Measurements from ENCODE around the gene PROKR1.
"Not testable (repeated sequence)": the region's sequence is repeated elsewhere in the genome, so short reads cannot be mapped to it uniquely, and the experiment has no call there.

PROKR1 gene

GRCh38 chr2:68658266-68658665 lies 14.9 kb downstream of the PROKR1 start:
- DNase-seq (ENCODE audit: low read depth in 3 of 3): no peak

GRCh38 chr2:68659081-68659480 lies 15.7 kb downstream of the PROKR1 start:
- no peak for DNase-seq (ENCODE audit: low read depth in 3 of 3)

- DNase-seq (ENCODE audit: low read depth in 3 of 3): no peak
These were observed 17.3 kb downstream of the PROKR1 start for GRCh38 chr2:68660658-68661057.

- no peak for DNase-seq (ENCODE audit: low read depth in 3 of 3)
These were observed 19.1 kb downstream of the PROKR1 start for GRCh38 chr2:68662466-68662865.

- no peak for DNase-seq (ENCODE audit: low read depth in 3 of 3)
These were observed 20.2 kb downstream of the PROKR1 start for GRCh38 chr2:68663371-68664156.

- no peak for DNase-seq (ENCODE audit: low read depth in 3 of 3)
These were observed 24.0 kb downstream of the PROKR1 start for GRCh38 chr2:68667371-68667770.

- DNase-seq (ENCODE audit: low read depth in 3 of 3): no peak
These were observed 26.3 kb downstream of the PROKR1 start for GRCh38 chr2:68669651-68670050.

GRCh38 chr2:68671961-68672360 lies 28.6 kb downstream of the PROKR1 start:
- DNase-seq (ENCODE audit: low read depth in 3 of 3): no peak

GRCh38 chr2:68673631-68674030 lies 30.3 kb downstream of the PROKR1 start:
- no peak for DNase-seq (ENCODE audit: low read depth in 3 of 3)

- DNase-seq (ENCODE audit: low read depth in 3 of 3): no peak
These were observed 32.1 kb downstream of the PROKR1 start for GRCh38 chr2:68675470-68675869.

GRCh38 chr2:68677837-68678236 lies 34.5 kb downstream of the PROKR1 start:
- not testable (repeated sequence) for DNase-seq (ENCODE audit: low read depth in 3 of 3)

- not testable (repeated sequence) for DNase-seq (ENCODE audit: low read depth in 3 of 3)
These were observed 36.0 kb downstream of the PROKR1 start for GRCh38 chr2:68679166-68679916.

GRCh38 chr2:68679917-68680267 lies 36.5 kb downstream of the PROKR1 start:
- not testable (repeated sequence) for DNase-seq (ENCODE audit: low read depth in 3 of 3)

- no peak for DNase-seq (ENCODE audit: low read depth in 3 of 3)
These were observed 40.8 kb downstream of the PROKR1 start for GRCh38 chr2:68684197-68684596.

GRCh38 chr2:68686178-68686577 lies 42.8 kb downstream of the PROKR1 start:
- no peak for DNase-seq (ENCODE audit: low read depth in 3 of 3)

- DNase-seq (ENCODE audit: low read depth in 3 of 3): no peak
These were observed 43.6 kb downstream of the PROKR1 start for GRCh38 chr2:68687018-68687417.

GRCh38 chr2:68689553-68690537 lies 46.5 kb downstream of the PROKR1 start:
- peak in 1 of 3 donors; percentile 11 for DNase-seq (ENCODE audit: low read depth in 3 of 3)

GRCh38 chr2:68690851-68691250 lies 47.5 kb downstream of the PROKR1 start:
- DNase-seq (ENCODE audit: low read depth in 3 of 3): no peak

GRCh38 chr2:68692511-68692910 lies 49.1 kb downstream of the PROKR1 start:
- DNase-seq (ENCODE audit: low read depth in 3 of 3): no peak

GRCh38 chr2:68693951-68694350 lies 50.6 kb downstream of the PROKR1 start:
- no peak for DNase-seq (ENCODE audit: low read depth in 3 of 3)

GRCh38 chr2:68695971-68696370 lies 52.6 kb downstream of the PROKR1 start:
- no peak for DNase-seq (ENCODE audit: low read depth in 3 of 3)

- no peak for DNase-seq (ENCODE audit: low read depth in 3 of 3)
These were observed 53.2 kb downstream of the PROKR1 start for GRCh38 chr2:68696554-68696953.

All from stimulated activated CD4-positive, alpha-beta T cell treated with anti-CD3 and anti-CD28 coated beads, TNF-alpha, amount 100 ng/mL, for 48 hours (primary cell).